Lung (tissue), 12 donors: ENCODE data around the gene ABCC6. TPM values are rescaled to one million over a fixed set of nuclear protein-coding genes. Genes with fewer than 3 reads are reported as not detected.

ENCODE experiments used
- ATAC-seq: fragments of 200-7000 bp; cut with Tn5 transposase; one replicate; pipeline ENCODE4 v1.9.1; 2020; ENCODE audit warnings: moderate number of reproducible peaks; ENCODE audit not compliant: insufficient read depth, low FRiP score
- DNase-seq, 3 donors: peaks; one replicate each; pipeline ENCODE4 v3.0.0-alpha.2; 2013 to 2017
- H3K27ac ChIP-seq, 2 donors: one replicate each; pipeline ENCODE4 v1.5.1; 2013; ENCODE audit warnings: mild to moderate bottlenecking in 2 of 2, moderate library complexity in 2 of 2, control low read depth in 1 of 2, inconsistent platforms in 1 of 2, low read depth in 1 of 2, low read length in 1 of 2
- H3K27me3 ChIP-seq, 3 donors: one replicate each; pipeline ENCODE4 v1.5.1; 2013; ENCODE audit warnings: low read length in 2 of 3; ENCODE audit not compliant: control insufficient read depth in 3 of 3, insufficient read depth in 3 of 3
- H3K36me3 ChIP-seq, 4 donors: one replicate each; pipeline ENCODE4 v1.5.1; 2013; ENCODE audit warnings: low read length in 4 of 4, mild to moderate bottlenecking in 1 of 4, moderate library complexity in 1 of 4; ENCODE audit not compliant: control insufficient read depth in 4 of 4, insufficient read depth in 4 of 4
- H3K4me1 ChIP-seq, 5 donors: one replicate each; pipeline ENCODE4 v1.5.1; 2013; ENCODE audit warnings: low read length in 5 of 5, mild to moderate bottlenecking in 2 of 5, moderate library complexity in 1 of 5; ENCODE audit not compliant: control insufficient read depth in 5 of 5, insufficient read depth in 5 of 5
- H3K4me3 ChIP-seq: one replicate; pipeline ENCODE4 v1.5.1; 2013; ENCODE audit warnings: mild to moderate bottlenecking, control low read depth, moderate library complexity
- H3K9ac ChIP-seq, 2 donors: one replicate each; pipeline ENCODE4 v1.5.1; 2013; ENCODE audit warnings: low read length in 2 of 2, control low read depth in 1 of 2; ENCODE audit not compliant: insufficient read depth in 1 of 2
- H3K9me3 ChIP-seq, 4 donors: one replicate each; pipeline ENCODE4 v1.5.1; 2013; ENCODE audit warnings: low read length in 3 of 4, mild to moderate bottlenecking in 1 of 4, moderate library complexity in 1 of 4; ENCODE audit not compliant: control insufficient read depth in 4 of 4, insufficient read depth in 3 of 4
- CTCF ChIP-seq: IDR thresholded peaks from 2 replicates; pipeline ENCODE4 v1.5.1; 2012; ENCODE audit warnings: mild to moderate bottlenecking; ENCODE audit errors: control extremely low read depth, extremely low read depth
- WGBS, 2 donors: extraction: QIAGEN DNeasy Blood & Tissue Kit; methylation state at CpG; one replicate each; pipeline ENCODE4 v1.1.7; 2013; 5-methylcytosine and 5-hydroxymethylcytosine counted together
- polyA plus RNA-seq, 2 donors: library from polyadenylated mRNA; stranded (reverse); fragments of 200-250 nt; gene quantifications; one replicate each; pipeline ENCODE4 v1.2.1, GENCODE V29; 2013
- total RNA-seq, 2 donors: library from RNA; depleted of rRNA in 1 of 2; stranded (reverse); fragments of >200 nt in 1 of 2; gene quantifications; one replicate each; pipeline ENCODE4 v1.2.1, GENCODE V29; 2014 to 2021
- donor health status: control.
- donor health status: control.
- donor health status: Bipolar disorder and iron deficiency.
- donor health status: healthy.
- donor health status: DM: yes; HTN: yes; CAD: no.

The ABCC6 gene
- total and polyA plus RNA-seq, 4 donors, result 10.0 to 37.0 (median 23.9) TPM

GRCh38 chr16:16120382-16121184, 102.7 kb downstream of the ABCC6 start:
- peak in 2 of 3 donors; percentile 17 to 42 for DNase-seq
- H3K9me3 ChIP-seq, result peaks cover 0 to 12% (median 2%) of the 10 kb centered on the region in 4 donors
- no peak overlapping the region for H3K9ac ChIP-seq
- H3K27me3 ChIP-seq, result no peaks in the 10 kb centered on the region
- peak; percentile 60 for ATAC-seq
- WGBS, 2 donors, result 26 to 49% methylated on average over 17 of the region's 17 CpGs
- TF ChIP-seq CTCF, result no peak
- peaks cover 22 to 40% (median 31%) of the 10 kb centered on the region in 4 donors for H3K36me3 ChIP-seq
- H3K27ac ChIP-seq, result peak overlapping the region in 1 of 2 donors; percentile 16
- no peak overlapping the region for H3K4me3 ChIP-seq
- peaks cover 0 to 1% (median 0%) of the 10 kb centered on the region in 5 donors for H3K4me1 ChIP-seq

GRCh38 chr16:16120044-16120381, 103.3 kb downstream of the ABCC6 start:
- H3K9ac ChIP-seq, result no peak overlapping the region
- WGBS, 2 donors, result 37 to 69% methylated on average over 8 of the region's 8 CpGs

GRCh38 chr16:16118337-16118736, 105.0 kb downstream of the ABCC6 start:
- H3K9ac ChIP-seq, result no peak overlapping the region
- WGBS, 2 donors, result 97 to 98% methylated on average over 7 of the region's 7 CpGs
- TF ChIP-seq CTCF, result no peak

More at GRCh38 chr16:16120044-16120381, 103.3 kb downstream of the ABCC6 start:
- Histone ChIP-seq H3K27ac (peak overlapping the region in 1 of 2 donors; percentile 16), H3K36me3 (peaks cover 21 to 35% (median 29%) of the 10 kb centered on the region in 4 donors), H3K9me3 (peaks cover 0 to 12% (median 2%) of the 10 kb centered on the region in 4 donors), H3K27me3 (no peaks in the 10 kb centered on the region), H3K4me1 (peaks cover 0 to 1% (median 0%) of the 10 kb centered on the region in 5 donors), H3K4me3 (no peak overlapping the region)
- ATAC-seq, result no peak
- DNase-seq, result no peak
- no peak for TF ChIP-seq CTCF

More at GRCh38 chr16:16118337-16118736, 105.0 kb downstream of the ABCC6 start:
- Histone ChIP-seq H3K4me3 (no peak overlapping the region), H3K4me1 (peaks cover 0 to 1% (median 0%) of the 10 kb centered on the region in 5 donors), H3K36me3 (peaks cover 18 to 29% (median 26%) of the 10 kb centered on the region in 4 donors), H3K27ac (no peak overlapping the region), H3K27me3 (no peaks in the 10 kb centered on the region), H3K9me3 (peaks cover 0 to 6% (median 0%) of the 10 kb centered on the region in 4 donors)
- no peak for ATAC-seq
- DNase-seq, result peak in 1 of 3 donors; percentile 21
